Stimulated activated CD4-positive, alpha-beta T cell treated with anti-CD3 and anti-CD28 coated beads, TNF-alpha, amount 100 ng/mL, for 4 hours (primary cell): ENCODE measurements around the gene EEF1AKMT1.
"Not testable (repeated sequence)": the region's sequence is repeated elsewhere in the genome, so short reads cannot be mapped to it uniquely, and the experiment has no call there.

Experiments
- DNase-seq, 3 experiments: peaks; one replicate each; pipeline ENCODE4 v3.0.0-alpha.2; 2020; ENCODE audit warnings: low read depth in 3 of 3

EEF1AKMT1 gene

DNA sequence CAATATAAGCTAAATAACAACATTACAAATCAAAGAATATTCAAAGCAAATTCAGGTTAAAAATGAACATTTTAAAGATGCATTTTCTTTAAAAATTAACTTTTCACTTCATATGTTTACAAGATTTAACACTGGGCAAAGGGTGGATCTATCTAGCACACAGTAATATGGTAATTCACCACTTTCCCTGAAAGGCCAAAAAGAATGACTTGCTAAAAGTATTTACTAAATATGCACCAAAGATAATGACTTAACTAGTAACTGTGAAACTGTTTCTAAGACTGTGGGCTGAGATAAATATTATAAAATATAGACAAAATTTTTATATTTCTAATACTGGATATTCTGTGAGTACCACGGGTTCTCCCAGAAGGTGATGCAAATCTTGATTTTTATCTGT is 4.5 kb upstream of the EEF1AKMT1 start:
- DNase-seq: no peak

DNA sequence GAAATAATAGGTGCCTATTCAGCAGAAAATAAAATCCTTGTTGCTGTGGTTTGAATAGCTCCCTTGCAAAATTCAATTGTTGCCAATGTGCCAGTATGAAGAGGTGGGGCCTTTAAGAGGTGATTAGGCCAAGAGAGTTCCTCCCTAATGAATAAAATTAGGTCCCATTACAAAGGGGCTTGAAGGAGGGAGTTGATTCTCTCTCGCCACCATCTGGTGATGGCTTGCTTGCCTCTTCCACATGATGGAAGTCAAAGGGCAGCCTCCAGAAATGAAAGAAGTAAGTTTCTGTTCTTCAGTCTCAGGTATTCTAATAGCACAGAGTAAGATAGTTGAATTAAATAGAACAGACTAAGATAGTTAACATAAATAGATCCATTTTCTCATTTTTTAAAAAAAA is 3.0 kb upstream of the EEF1AKMT1 start:
- no peak for DNase-seq

DNA sequence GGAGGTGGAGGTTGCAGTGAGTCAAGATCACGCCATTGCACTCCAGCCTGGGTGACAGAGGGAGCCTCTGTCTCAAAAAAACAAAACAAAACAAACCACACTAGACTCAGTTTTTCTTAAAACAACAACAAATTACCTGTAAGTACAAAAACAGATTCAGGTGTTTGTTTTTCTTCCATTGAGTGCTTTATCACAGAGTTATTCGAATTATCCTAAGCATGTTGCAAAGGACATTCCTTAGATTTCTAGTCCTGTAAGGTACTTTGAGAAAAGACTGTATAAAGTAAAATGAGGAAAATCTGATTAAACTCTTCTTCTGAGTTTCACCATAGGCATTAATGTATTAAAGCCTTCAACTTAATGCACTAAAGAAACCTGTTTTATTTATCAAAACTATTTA is 2.2 kb upstream of the EEF1AKMT1 start:
- DNase-seq: no peak

GRCh38 chr13:20774746-20775145 is 985 bp upstream of the EEF1AKMT1 start:
- no peak for DNase-seq

- DNase-seq: no peak
Observed at GRCh38 chr13:20772401-20773131, 1.2 kb downstream of the EEF1AKMT1 start.

- DNase-seq: no peak
Observed at GRCh38 chr13:20769834-20770233, 3.9 kb downstream of the EEF1AKMT1 start.

DNA sequence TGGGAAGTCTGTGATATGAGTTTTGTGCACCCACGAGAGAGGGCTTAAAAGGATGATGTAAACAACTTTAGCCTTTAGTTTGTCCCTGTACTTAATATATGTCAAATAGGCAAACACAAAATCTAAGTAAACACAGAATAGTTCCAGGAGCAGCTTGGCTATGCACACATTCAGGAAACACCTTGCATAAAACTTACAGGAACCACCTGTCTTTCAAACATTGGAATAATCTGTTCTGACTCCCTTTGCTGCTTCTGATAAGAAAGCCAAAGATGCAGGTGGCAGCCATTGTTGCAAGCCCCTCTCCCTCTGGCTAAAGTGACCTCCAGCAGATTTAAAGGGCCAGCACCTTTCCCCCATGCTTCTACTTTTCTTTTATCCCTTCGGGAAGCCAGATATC is 4.7 kb downstream of the EEF1AKMT1 start:
- no peak for DNase-seq

DNA sequence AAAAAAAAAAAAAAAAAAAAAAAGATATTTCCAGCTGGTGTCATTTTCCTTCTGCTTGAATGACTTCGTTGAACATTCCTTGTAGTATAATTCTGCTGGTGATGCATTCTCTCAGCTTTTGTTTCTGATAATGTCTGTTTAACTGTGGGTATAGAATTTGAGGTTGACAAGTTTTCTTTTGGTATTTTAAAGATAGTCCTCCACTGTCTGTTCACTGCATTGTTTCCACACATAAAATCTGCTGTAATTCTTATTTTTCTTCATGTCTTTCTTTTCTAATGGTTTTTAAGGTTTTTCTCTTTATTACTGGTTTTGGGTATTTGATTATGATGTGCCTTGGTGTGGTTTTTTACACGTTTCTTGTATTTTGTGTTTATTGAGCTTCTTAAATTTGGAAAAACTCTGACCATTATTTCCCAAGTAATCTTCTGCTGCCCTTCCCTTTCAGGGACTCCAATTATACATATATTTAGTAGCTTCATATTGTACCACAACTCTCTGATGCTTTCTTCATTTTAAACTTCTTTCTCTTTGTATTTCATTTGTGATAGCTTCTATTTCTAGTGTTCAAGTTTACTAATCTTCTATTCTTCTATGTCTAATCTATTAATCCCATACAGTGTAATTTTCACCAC is 6.3 kb downstream of the EEF1AKMT1 start:
- DNase-seq: no peak

- DNase-seq: no peak
Observed at GRCh38 chr13:20760872-20761271, 12.9 kb downstream of the EEF1AKMT1 start.

DNA sequence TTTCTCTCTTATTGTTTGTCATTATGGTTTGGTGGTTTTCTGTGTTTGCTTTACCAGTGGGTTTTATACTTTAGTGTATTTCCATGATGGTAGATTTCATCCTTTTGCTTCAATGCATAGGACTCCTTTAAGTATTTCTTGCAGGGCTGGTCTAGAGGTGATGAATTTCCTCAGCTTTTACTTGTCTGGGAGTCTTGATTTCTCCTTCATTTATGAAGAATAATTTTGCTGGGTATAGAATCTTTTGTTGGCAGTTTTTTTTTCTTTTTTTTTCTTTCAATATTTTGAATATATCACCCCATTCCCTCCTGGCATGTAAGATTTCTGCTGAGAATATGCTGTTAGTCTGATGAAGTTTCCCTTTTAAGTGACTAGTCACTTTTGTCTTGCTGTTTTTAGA is 19.8 kb downstream of the EEF1AKMT1 start:
- no peak for DNase-seq

- DNase-seq: no peak
Observed at GRCh38 chr13:20749377-20749776, 24.4 kb downstream of the EEF1AKMT1 start.

DNA sequence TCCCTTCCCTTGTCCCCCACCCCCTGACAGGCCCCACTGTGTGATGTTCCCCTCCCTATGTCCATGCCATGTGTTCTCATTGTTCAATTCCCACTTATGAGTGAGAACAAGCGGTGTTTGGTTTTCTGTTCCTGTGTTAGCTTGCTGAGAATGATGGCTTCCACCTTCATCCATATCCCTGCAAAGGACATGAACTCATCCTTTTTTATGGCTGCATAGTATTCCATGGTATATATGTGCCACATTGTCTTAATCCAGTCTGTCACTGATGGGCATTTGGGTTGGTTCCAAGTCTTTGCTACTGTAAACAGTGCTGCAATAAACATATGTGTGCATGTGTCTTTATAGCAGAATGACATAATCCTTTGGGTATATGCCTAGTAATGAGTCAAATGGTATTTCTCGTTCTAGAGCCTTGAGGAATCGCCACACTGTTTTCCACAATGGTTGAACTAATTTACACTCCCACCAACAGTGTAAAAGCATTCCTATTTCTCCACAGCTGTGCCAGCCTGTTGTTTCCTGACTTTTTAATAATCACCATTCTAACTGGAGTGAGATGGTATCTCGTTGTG is 29.8 kb downstream of the EEF1AKMT1 start:
- not testable (repeated sequence) for DNase-seq

DNA sequence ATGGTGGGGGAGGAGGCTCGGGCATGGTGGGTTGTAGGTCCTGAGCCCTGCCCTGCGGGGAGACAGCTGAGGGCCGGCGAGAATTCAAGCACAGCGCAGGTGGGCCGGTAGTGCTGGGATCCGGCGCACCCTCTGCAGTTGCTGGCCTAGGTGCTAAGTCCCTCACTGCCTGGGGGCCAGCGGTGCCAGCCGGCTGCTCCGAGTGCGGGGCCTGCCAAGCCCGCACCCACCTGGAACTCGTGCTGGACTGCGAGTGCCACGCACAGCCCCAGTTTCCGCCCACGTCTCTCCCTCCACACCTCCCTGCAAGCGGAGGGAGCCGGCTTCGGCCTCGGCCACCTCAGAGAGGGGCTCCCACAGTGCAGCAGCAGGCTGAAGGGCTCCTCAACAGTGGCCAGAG is 33.7 kb downstream of the EEF1AKMT1 start:
- DNase-seq: no peak

DNA sequence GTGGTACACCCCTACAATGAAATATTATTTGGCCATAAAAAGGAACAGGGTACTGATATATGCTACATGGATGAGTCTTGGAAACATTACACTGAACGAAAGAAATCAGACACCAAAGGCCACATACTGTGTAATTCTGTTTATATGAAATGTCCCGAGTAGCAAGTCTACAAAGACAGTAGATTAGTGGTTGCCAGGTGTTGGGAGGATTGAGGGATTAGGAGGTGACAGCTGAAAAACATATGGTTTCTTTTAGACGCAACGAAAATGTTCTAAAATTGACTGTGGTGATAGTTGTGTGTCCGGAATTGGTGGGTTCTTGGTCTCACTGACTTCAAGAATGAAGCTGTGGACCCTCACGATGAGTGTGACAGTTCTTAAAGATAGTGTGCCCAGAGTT is 35.1 kb downstream of the EEF1AKMT1 start:
- DNase-seq: no peak

DNA sequence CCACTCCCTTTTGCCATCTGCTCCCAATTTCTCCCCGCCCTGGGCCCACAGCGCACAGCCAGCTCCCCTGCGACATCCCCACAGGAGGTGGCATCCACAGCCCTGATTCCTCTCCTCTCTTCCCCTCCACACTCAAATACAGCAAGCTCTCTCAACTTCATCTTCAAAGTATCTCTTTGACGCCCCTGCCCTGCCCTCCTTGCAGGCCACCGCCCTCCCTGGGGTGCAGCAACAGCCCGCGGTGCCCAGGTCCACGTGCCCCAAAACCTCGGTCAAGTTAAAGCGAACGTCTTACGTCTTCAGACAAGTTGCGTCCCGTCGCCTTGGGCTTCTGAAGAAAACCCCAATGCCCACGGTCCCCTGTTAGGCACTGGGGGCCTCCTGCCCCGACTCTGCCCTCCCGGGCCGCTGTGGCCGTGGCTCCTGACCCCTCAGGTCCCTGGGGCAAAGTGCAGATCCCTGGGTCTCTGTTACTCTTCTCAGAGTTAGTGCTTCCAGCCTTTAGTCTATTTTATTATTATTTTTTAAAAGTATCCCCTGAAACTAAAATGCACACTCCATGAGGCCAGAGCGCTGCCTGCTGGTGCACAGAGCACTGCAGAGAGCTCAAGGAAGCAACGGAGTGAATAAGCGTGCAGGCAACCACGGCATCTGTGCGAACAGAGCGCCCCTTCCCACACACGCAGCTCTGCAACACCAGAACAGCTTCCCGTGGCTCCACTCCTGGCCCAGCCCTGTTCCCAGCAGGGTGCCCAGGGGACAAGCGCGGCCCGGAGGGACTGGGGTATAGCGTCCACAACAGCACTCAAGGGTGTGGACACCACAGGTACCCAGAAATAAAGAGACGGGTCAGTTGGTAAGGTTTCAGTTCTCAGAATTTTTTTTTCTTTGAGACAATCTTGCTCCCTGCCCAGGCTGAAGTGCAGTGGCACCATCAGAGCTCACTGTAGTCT is 43.9 kb downstream of the EEF1AKMT1 start:
- no peak for DNase-seq

GRCh38 chr13:20728579-20729311 is 45.0 kb downstream of the EEF1AKMT1 start:
- DNase-seq: no peak

DNA sequence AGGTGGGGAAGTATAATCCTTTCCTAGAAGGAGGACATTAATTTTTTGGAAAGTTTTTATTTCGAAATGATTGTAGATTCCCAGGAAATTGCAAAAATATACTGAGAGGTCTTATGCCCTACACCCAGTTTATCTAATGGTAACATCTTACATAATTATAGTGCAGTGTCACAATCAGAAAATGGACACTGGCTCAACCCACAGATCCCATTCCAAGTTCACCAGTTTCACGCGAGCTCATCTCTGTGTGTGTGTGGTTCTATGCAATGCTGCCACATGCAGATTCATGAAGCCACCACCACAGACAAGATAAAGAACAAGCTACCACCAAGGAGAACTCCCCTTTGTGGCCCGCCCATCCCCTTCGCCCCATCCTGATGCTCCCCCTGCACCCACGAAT is 45.9 kb downstream of the EEF1AKMT1 start:
- no peak for DNase-seq

GRCh38 chr13:20721454-20722357 is 52.1 kb downstream of the EEF1AKMT1 start:
- DNase-seq: no peak

DNA sequence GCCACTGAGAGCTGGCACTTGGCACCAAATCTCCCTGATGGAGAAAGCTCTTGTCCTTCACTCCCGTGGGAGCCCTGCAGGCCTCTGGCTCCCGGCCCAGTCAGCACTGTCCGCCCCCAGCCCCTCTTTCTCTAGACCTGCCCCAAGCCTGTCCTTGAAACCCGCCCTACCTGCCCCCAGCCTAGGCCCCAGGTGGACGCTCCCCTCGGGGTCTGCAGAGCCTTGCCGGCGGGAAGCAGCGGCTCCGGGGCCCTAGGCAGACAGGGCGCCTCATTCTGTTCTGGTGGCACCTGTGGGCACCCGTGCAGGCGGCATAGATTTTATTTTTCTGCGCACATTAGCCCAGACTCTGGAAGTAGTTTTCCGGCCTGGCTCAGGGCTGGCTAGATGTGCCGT is 52.7 kb downstream of the EEF1AKMT1 start:
- DNase-seq: no peak

GRCh38 chr13:20720499-20720898 is 53.3 kb downstream of the EEF1AKMT1 start:
- DNase-seq: no peak
